ENCODE measurements around the gene ICA1. TPM values are rescaled to one million over a fixed set of nuclear protein-coding genes. Genes with fewer than 3 reads are reported as not detected.

Gene ICA1
- total RNA-seq, 1 experiment from 2014 or later, result 3.2 TPM

DNA sequence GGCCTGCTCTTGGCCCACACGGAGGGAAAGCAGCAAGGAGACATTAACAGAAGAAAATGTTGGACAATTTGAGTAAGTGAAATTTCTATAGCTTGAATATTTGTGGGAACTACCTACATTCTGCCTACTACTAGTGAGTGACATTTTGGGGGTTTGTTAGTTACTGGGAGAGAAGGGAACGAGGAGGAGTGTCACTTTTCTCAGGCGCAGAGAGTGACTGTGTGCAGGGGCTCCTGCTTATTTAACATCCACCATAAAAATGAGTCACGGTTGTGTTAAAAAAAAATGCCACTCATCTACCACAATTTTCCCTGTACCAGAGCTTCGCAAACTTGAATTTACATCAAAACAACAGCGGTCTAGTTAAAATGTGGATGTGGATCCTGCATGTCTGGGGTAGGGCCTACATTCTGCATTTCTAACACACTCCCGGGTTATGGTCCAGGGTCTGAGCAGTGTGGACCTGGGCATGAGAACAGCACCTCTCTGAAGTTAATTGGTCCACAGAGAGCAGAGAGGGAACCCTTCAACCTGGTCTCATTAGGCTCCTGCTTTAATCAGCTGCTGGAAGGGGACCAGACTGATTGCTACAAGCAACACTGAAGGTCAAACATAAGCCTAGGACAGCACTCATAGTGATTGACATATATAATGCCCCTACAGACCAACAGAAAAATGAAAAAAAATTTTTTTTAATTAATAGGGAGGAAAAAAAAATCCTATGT is 41.4 kb downstream of the ICA1 start:
- DNase-seq (no peak), ATAC-seq (no peak)
- intact Hi-C loops (cut with micrococcal nuclease), result no loop called here
- Histone ChIP-seq H3K4me2 (ENCODE audit: low read length) (no peak overlapping the region), H3K4me1 (ENCODE audit: insufficient read depth, low read length) (no peaks in the 10 kb centered on the region), H3K9me3 (ENCODE audit: low read length) (no peaks in the 10 kb centered on the region), H3K9ac (ENCODE audit: low read length) (no peak overlapping the region), H3K4me3 (ENCODE audit: low read length) (no peak overlapping the region), H3K27ac (ENCODE audit: low read length) (no peak overlapping the region), H3K79me2 (ENCODE audit: low read length) (no peaks in the 10 kb centered on the region), H4K20me1 (ENCODE audit: low read length) (no peaks in the 10 kb centered on the region), H2AFZ (ENCODE audit: low read length) (no peak overlapping the region), H3K9me2 (replicated peaks; ENCODE audit: low read length) (no peaks in the 10 kb centered on the region), H3K36me3 (ENCODE audit: low read depth, low read length) (no peaks in the 10 kb centered on the region), H3F3A (ENCODE audit: low read length, unreplicated experiment) (no peaks in the 10 kb centered on the region), H3K27me3 (ENCODE audit: low read length) (no peaks in the 10 kb centered on the region)
- no TSS peak for BruUV-seq (replicated peaks)
- POLR2A ChIA-PET (ENCODE audit: unreplicated experiment), result no interaction called here
- CTCF ChIA-PET, result no interaction called here
- TF ChIP-seq, protein P1, sequence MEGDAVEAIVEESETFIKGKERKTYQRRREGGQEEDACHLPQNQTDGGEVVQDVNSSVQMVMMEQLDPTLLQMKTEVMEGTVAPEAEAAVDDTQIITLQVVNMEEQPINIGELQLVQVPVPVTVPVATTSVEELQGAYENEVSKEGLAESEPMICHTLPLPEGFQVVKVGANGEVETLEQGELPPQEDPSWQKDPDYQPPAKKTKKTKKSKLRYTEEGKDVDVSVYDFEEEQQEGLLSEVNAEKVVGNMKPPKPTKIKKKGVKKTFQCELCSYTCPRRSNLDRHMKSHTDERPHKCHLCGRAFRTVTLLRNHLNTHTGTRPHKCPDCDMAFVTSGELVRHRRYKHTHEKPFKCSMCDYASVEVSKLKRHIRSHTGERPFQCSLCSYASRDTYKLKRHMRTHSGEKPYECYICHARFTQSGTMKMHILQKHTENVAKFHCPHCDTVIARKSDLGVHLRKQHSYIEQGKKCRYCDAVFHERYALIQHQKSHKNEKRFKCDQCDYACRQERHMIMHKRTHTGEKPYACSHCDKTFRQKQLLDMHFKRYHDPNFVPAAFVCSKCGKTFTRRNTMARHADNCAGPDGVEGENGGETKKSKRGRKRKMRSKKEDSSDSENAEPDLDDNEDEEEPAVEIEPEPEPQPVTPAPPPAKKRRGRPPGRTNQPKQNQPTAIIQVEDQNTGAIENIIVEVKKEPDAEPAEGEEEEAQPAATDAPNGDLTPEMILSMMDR (conservative IDR thresholded peaks at IDR 0.05; ENCODE audit: low read depth, low read length), result no peak
- TF ChIP-seq EZH2phosphoT487 (IDR thresholded peaks at IDR 0.05; ENCODE audit: borderline replicate concordance, low read length) (no peak), EZH2 (IDR thresholded peaks at IDR 0.05; ENCODE audit: low read length, unreplicated experiment) (no peak)

DNA sequence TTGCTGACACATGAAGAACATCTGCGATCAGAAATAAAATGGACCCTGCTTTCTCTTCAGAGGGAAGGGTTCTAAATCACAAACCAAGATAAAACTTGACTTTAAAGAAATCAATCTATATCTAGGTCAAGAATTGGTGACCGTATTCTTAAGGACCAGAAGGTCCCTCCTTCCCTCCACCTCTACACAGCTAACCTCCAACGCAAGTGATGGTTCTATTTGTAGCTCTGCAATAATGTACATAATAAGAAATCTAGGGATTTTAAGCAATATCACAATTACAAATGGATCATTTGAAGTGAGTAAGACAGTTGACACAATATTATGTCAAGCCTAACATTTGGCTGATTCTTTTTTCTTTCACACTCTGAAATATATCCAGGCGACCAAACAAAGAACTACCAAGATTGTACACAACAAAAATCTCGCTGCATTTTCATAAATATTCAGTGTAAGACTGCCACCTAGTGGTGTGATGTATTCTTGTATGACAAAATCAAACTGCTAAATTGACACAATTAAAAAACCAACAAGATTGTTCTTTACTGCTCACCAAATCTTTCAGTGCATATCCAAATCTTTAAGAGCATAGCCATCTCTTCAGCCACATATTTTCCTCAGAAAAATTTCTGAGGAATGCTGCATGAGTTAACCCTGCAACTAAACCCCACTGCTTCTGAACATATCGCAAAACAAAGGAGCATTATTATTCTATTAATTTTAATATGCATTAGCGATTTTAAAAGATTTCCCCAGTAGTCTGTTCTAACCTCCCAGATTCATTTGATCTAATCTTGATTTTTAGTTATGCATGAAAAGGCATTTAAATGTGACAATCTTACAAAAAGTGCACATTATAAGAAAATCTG is 44.5 kb downstream of the ICA1 start:
- H3K9me2 ChIP-seq (replicated peaks; ENCODE audit: low read length), result no peaks in the 10 kb centered on the region
- H3K4me1 ChIP-seq (ENCODE audit: insufficient read depth, low read length), result no peaks in the 10 kb centered on the region
- H3K27ac ChIP-seq (ENCODE audit: low read length), result no peak overlapping the region
- intact Hi-C loops (cut with micrococcal nuclease), result loop anchor here (1.0 to 5.0 kb wide), 6 partner anchors 79 to 793 kb away; no protein-coding TSS in a partner anchor
- peak overlapping the region; percentile 10; the same call in 1 of the 2 replicates for H3K4me2 ChIP-seq (ENCODE audit: low read length)
- no peaks in the 10 kb centered on the region for H3F3A ChIP-seq (ENCODE audit: low read length, unreplicated experiment)
- H3K36me3 ChIP-seq (ENCODE audit: low read depth, low read length), result no peaks in the 10 kb centered on the region
- POLR2A ChIA-PET (ENCODE audit: unreplicated experiment), result interaction anchor here (0.7 kb wide), 1 partner anchor 895 kb away, joined by 3 read pairs; no protein-coding TSS in a partner anchor
- no peak overlapping the region for H3K9ac ChIP-seq (ENCODE audit: low read length)
- no peaks in the 10 kb centered on the region for H3K27me3 ChIP-seq (ENCODE audit: low read length)
- TF ChIP-seq, protein P1 (conservative IDR thresholded peaks at IDR 0.05; ENCODE audit: low read depth, low read length), result peak; percentile 75
- no peak for TF ChIP-seq EZH2phosphoT487 (IDR thresholded peaks at IDR 0.05; ENCODE audit: borderline replicate concordance, low read length)
- H3K4me3 ChIP-seq (ENCODE audit: low read length), result no peak overlapping the region
- H3K79me2 ChIP-seq (ENCODE audit: low read length), result no peaks in the 10 kb centered on the region
- no TSS peak for BruUV-seq (replicated peaks)
- ATAC-seq (peak; percentile 46), DNase-seq (peak; percentile 80)
- H2AFZ ChIP-seq (ENCODE audit: low read length), result peak overlapping the region; percentile 50; the same call in 1 of the 2 replicates
- CTCF ChIA-PET, result interaction anchor here (0.7 kb wide), 1 partner anchor 664 kb away, joined by 3 read pairs; no protein-coding TSS in a partner anchor
- H3K9me3 ChIP-seq (ENCODE audit: low read length), result no peaks in the 10 kb centered on the region
- H4K20me1 ChIP-seq (ENCODE audit: low read length), result no peaks in the 10 kb centered on the region

Measured in PC-3 (cell line).